ENCODE measurements around the gene RNF145. TPM values are rescaled to one million over a fixed set of nuclear protein-coding genes. Genes with fewer than 3 reads are reported as not detected.

Gene RNF145
- 64.9 TPM for polyA plus RNA-seq (2013, experiment 1 of 2)
- 62.8 TPM for polyA plus RNA-seq (2013, experiment 2 of 2)

GRCh38 chr5:159209438-159210209, at the start of gene RNF145:
Gene RNF145 (minus strand): TSS chr5:159209553. CDS start chr5:159203617, 5,936 bp downstream.
- peaks cover 10% of the 10 kb centered on the region for H3K4me1 ChIP-seq (ENCODE audit: control insufficient read depth, low read depth, low read length)
- no peaks in the 10 kb centered on the region for H3K36me3 ChIP-seq (ENCODE audit: control insufficient read depth, insufficient read depth, low read length)
- peak within 1 kb of the TSS; percentile 69 for H2BK5ac ChIP-seq (ENCODE audit: low read length)
- H2BK120ac ChIP-seq (ENCODE audit: low read depth, low read length): peak within 1 kb of the TSS; percentile 84
- H2AK5ac ChIP-seq (ENCODE audit: low read length): no peak within 1 kb of the TSS
- peak within 1 kb of the TSS; percentile 93 for H3K4me2 ChIP-seq (ENCODE audit: low read length)
- H3K79me2 ChIP-seq (ENCODE audit: control insufficient read depth, insufficient read depth, low read length): peaks cover 24% of the 10 kb centered on the region
- no CpG with 5 or more reads among the region's 65 CpGs for WGBS (ENCODE audit: extremely low coverage, insufficient coverage, low lambda C conversion rate)
- H4K5ac ChIP-seq (ENCODE audit: low read length): peak within 1 kb of the TSS; percentile 53
- peak; percentile 81 for DNase-seq
- H4K8ac ChIP-seq (ENCODE audit: low read depth, low read length): no peak within 1 kb of the TSS
- H3K27me3 ChIP-seq (ENCODE audit: insufficient read depth, low read length, poor library complexity): no peaks in the 10 kb centered on the region
- H3K79me1 ChIP-seq (ENCODE audit: low read length): no peaks in the 10 kb centered on the region
- peak within 1 kb of the TSS; percentile 90 for H3K9ac ChIP-seq (ENCODE audit: low read length)
- peak within 1 kb of the TSS; percentile 55 for H3K27ac ChIP-seq (ENCODE audit: low read depth, low read length)
- H3K18ac ChIP-seq (ENCODE audit: low read length): peak within 1 kb of the TSS; percentile 99
- peak within 1 kb of the TSS; percentile 83 for H3K4ac ChIP-seq (ENCODE audit: low read depth, low read length)
- peak within 1 kb of the TSS; percentile 81 for H3K4me3 ChIP-seq (ENCODE audit: low read length)
- H3K56ac ChIP-seq (ENCODE audit: low read length): peak within 1 kb of the TSS; percentile 97
- H2BK15ac ChIP-seq (replicated peaks; ENCODE audit: low read depth): no peak within 1 kb of the TSS
- peak within 1 kb of the TSS; percentile 67 for H3K23ac ChIP-seq (ENCODE audit: low read length)

GRCh38 chr5:159258361-159258760, 49.0 kb upstream of the RNF145 start:
- Histone ChIP-seq H3K56ac (ENCODE audit: low read length) (no peak overlapping the region), H3K4ac (ENCODE audit: low read depth, low read length) (no peak overlapping the region), H2BK15ac (replicated peaks; ENCODE audit: low read depth) (no peak overlapping the region), H3K4me1 (ENCODE audit: control insufficient read depth, low read depth, low read length) (no peaks in the 10 kb centered on the region), H3K4me3 (ENCODE audit: low read length) (no peak overlapping the region), H2AK5ac (ENCODE audit: low read length) (no peak overlapping the region), H2BK120ac (ENCODE audit: low read depth, low read length) (no peak overlapping the region), H3K79me2 (ENCODE audit: control insufficient read depth, insufficient read depth, low read length) (peaks cover under 1% of the 10 kb centered on the region), H3K4me2 (ENCODE audit: low read length) (no peak overlapping the region), H3K27me3 (ENCODE audit: insufficient read depth, low read length, poor library complexity) (no peaks in the 10 kb centered on the region), H3K23ac (ENCODE audit: low read length) (no peak overlapping the region), H3K36me3 (ENCODE audit: control insufficient read depth, insufficient read depth, low read length) (no peaks in the 10 kb centered on the region), H4K8ac (ENCODE audit: low read depth, low read length) (no peak overlapping the region), H3K27ac (ENCODE audit: low read depth, low read length) (no peak overlapping the region), H3K9ac (ENCODE audit: low read length) (no peak overlapping the region), H4K5ac (ENCODE audit: low read length) (no peak overlapping the region), H3K79me1 (ENCODE audit: low read length) (no peaks in the 10 kb centered on the region), H3K18ac (ENCODE audit: low read length) (no peak overlapping the region), H2BK5ac (ENCODE audit: low read length) (no peak overlapping the region)
- WGBS (ENCODE audit: extremely low coverage, insufficient coverage, low lambda C conversion rate): no CpG with 5 or more reads among the region's 2 CpGs
- DNase-seq: no peak

- Histone ChIP-seq H2AK5ac (ENCODE audit: low read length) (no peak overlapping the region), H3K4me1 (ENCODE audit: control insufficient read depth, low read depth, low read length) (no peaks in the 10 kb centered on the region), H3K18ac (ENCODE audit: low read length) (no peak overlapping the region), H3K27me3 (ENCODE audit: insufficient read depth, low read length, poor library complexity) (no peaks in the 10 kb centered on the region), H3K79me1 (ENCODE audit: low read length) (no peaks in the 10 kb centered on the region), H2BK15ac (replicated peaks; ENCODE audit: low read depth) (no peak overlapping the region), H4K8ac (ENCODE audit: low read depth, low read length) (no peak overlapping the region), H3K56ac (ENCODE audit: low read length) (no peak overlapping the region), H3K4me3 (ENCODE audit: low read length) (no peak overlapping the region), H2BK120ac (ENCODE audit: low read depth, low read length) (no peak overlapping the region), H3K23ac (ENCODE audit: low read length) (no peak overlapping the region), H3K4ac (ENCODE audit: low read depth, low read length) (no peak overlapping the region), H3K4me2 (ENCODE audit: low read length) (no peak overlapping the region), H3K27ac (ENCODE audit: low read depth, low read length) (no peak overlapping the region), H3K9ac (ENCODE audit: low read length) (no peak overlapping the region), H3K79me2 (ENCODE audit: control insufficient read depth, insufficient read depth, low read length) (no peaks in the 10 kb centered on the region), H2BK5ac (ENCODE audit: low read length) (no peak overlapping the region), H3K36me3 (ENCODE audit: control insufficient read depth, insufficient read depth, low read length) (no peaks in the 10 kb centered on the region), H4K5ac (ENCODE audit: low read length) (no peak overlapping the region)
- no CpG with 5 or more reads among the region's 6 CpGs for whole genome bisulfite sequencing (ENCODE audit: extremely low coverage, insufficient coverage, low lambda C conversion rate)
- DNase-seq: no peak
Observed at GRCh38 chr5:159257629-159258283, 48.4 kb upstream of the RNF145 start.

GRCh38 chr5:159257007-159257406, 47.7 kb upstream of the RNF145 start:
- Histone ChIP-seq H2BK120ac (ENCODE audit: low read depth, low read length) (no peak overlapping the region), H3K27me3 (ENCODE audit: insufficient read depth, low read length, poor library complexity) (no peaks in the 10 kb centered on the region), H3K79me1 (ENCODE audit: low read length) (no peaks in the 10 kb centered on the region), H3K4me2 (ENCODE audit: low read length) (no peak overlapping the region), H3K36me3 (ENCODE audit: control insufficient read depth, insufficient read depth, low read length) (no peaks in the 10 kb centered on the region), H3K4ac (ENCODE audit: low read depth, low read length) (no peak overlapping the region), H4K8ac (ENCODE audit: low read depth, low read length) (no peak overlapping the region), H3K56ac (ENCODE audit: low read length) (no peak overlapping the region), H3K4me1 (ENCODE audit: control insufficient read depth, low read depth, low read length) (no peaks in the 10 kb centered on the region), H2AK5ac (ENCODE audit: low read length) (no peak overlapping the region), H3K4me3 (ENCODE audit: low read length) (no peak overlapping the region), H2BK15ac (replicated peaks; ENCODE audit: low read depth) (no peak overlapping the region), H2BK5ac (ENCODE audit: low read length) (no peak overlapping the region), H3K9ac (ENCODE audit: low read length) (no peak overlapping the region), H4K5ac (ENCODE audit: low read length) (no peak overlapping the region), H3K23ac (ENCODE audit: low read length) (no peak overlapping the region), H3K18ac (ENCODE audit: low read length) (no peak overlapping the region), H3K27ac (ENCODE audit: low read depth, low read length) (no peak overlapping the region), H3K79me2 (ENCODE audit: control insufficient read depth, insufficient read depth, low read length) (no peaks in the 10 kb centered on the region)
- no peak for DNase-seq

- no peaks in the 10 kb centered on the region for H3K79me1 ChIP-seq (ENCODE audit: low read length)
- H3K23ac ChIP-seq (ENCODE audit: low read length): no peak overlapping the region
- no peak overlapping the region for H3K4ac ChIP-seq (ENCODE audit: low read depth, low read length)
- H3K18ac ChIP-seq (ENCODE audit: low read length): no peak overlapping the region
- H3K4me3 ChIP-seq (ENCODE audit: low read length): no peak overlapping the region
- H2BK5ac ChIP-seq (ENCODE audit: low read length): no peak overlapping the region
- no peak overlapping the region for H2AK5ac ChIP-seq (ENCODE audit: low read length)
- H3K36me3 ChIP-seq (ENCODE audit: control insufficient read depth, insufficient read depth, low read length): no peaks in the 10 kb centered on the region
- peak; percentile 5 for DNase-seq
- no peak overlapping the region for H3K9ac ChIP-seq (ENCODE audit: low read length)
- H4K8ac ChIP-seq (ENCODE audit: low read depth, low read length): no peak overlapping the region
- H3K27ac ChIP-seq (ENCODE audit: low read depth, low read length): no peak overlapping the region
- WGBS (ENCODE audit: extremely low coverage, insufficient coverage, low lambda C conversion rate): no CpG with 5 or more reads among the region's 1 CpG
- H3K27me3 ChIP-seq (ENCODE audit: insufficient read depth, low read length, poor library complexity): no peaks in the 10 kb centered on the region
- H3K56ac ChIP-seq (ENCODE audit: low read length): no peak overlapping the region
- H3K4me1 ChIP-seq (ENCODE audit: control insufficient read depth, low read depth, low read length): no peaks in the 10 kb centered on the region
- H3K79me2 ChIP-seq (ENCODE audit: control insufficient read depth, insufficient read depth, low read length): no peaks in the 10 kb centered on the region
- H3K4me2 ChIP-seq (ENCODE audit: low read length): no peak overlapping the region
- no peak overlapping the region for H2BK15ac ChIP-seq (replicated peaks; ENCODE audit: low read depth)
- H4K5ac ChIP-seq (ENCODE audit: low read length): no peak overlapping the region
- H2BK120ac ChIP-seq (ENCODE audit: low read depth, low read length): no peak overlapping the region
Observed at GRCh38 chr5:159252195-159252594, 42.8 kb upstream of the RNF145 start.

Measured in mesendoderm (in vitro differentiated cells).